ENCODE data around the gene SLC24A4.

DNA sequence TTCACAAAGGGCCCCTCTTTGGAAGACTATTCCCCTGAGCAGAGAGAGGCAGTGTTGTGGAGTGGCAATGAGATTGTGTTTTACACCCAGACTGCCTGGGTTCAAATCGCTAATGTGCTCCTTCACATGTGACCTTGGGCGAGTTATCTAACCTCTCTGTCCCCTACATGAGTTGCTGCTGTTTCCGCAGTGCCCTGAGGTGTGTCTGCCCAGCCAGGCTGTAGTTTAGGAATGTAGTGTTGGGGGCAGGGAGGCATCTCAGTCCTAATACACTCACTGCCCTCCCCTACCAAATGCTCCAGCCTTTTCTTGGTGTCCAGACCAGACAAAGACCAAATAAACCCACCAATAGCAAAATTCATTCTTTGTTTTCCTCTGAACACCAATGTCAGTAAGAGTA lies 78.6 kb downstream of the SLC24A4 start:
- TF ChIP-seq, protein P1, sequence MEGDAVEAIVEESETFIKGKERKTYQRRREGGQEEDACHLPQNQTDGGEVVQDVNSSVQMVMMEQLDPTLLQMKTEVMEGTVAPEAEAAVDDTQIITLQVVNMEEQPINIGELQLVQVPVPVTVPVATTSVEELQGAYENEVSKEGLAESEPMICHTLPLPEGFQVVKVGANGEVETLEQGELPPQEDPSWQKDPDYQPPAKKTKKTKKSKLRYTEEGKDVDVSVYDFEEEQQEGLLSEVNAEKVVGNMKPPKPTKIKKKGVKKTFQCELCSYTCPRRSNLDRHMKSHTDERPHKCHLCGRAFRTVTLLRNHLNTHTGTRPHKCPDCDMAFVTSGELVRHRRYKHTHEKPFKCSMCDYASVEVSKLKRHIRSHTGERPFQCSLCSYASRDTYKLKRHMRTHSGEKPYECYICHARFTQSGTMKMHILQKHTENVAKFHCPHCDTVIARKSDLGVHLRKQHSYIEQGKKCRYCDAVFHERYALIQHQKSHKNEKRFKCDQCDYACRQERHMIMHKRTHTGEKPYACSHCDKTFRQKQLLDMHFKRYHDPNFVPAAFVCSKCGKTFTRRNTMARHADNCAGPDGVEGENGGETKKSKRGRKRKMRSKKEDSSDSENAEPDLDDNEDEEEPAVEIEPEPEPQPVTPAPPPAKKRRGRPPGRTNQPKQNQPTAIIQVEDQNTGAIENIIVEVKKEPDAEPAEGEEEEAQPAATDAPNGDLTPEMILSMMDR (conservative IDR thresholded peaks at IDR 0.05; ENCODE audit: low read depth, low read length): no peak
- no peak for TF ChIP-seq RFX5 (IDR thresholded peaks at IDR 0.05; ENCODE audit: low read depth, low read length)
- no peak for TF ChIP-seq POLR2A (IDR thresholded peaks at IDR 0.05; ENCODE audit: low read depth, low read length)
- no peak for TF ChIP-seq CEBPB (IDR thresholded peaks at IDR 0.05; ENCODE audit: low read depth, low read length)
- no peak for TF ChIP-seq CHD1 (IDR thresholded peaks at IDR 0.05; ENCODE audit: low read depth, low read length)
- no peak for TF ChIP-seq RCOR1 (IDR thresholded peaks at IDR 0.05; ENCODE audit: insufficient replicate concordance, low read length)
- no peak for TF ChIP-seq MAZ (IDR thresholded peaks at IDR 0.05; ENCODE audit: borderline replicate concordance, low read depth, low read length)
- TF ChIP-seq FOS (IDR thresholded peaks at IDR 0.05; ENCODE audit: low read depth, low read length): no peak

Measured in IMR-90 (cell line).